Activated CD8-positive, alpha-beta memory T cell treated with anti-CD3 and anti-CD28 coated beads for 24 hours (primary cell): ENCODE results near the gene TXNDC5.

Experiments used
- DNase-seq: peaks from one replicate; pipeline ENCODE4 v3.0.0-alpha.2; 2020

Gene TXNDC5

GRCh38 chr6:7848229-7848628 lies 62.4 kb downstream of the TXNDC5 start:
- no peak for DNase-seq

GRCh38 chr6:7846966-7847818 lies 63.4 kb downstream of the TXNDC5 start:
- no peak for DNase-seq

GRCh38 chr6:7841781-7842468 lies 68.7 kb downstream of the TXNDC5 start:
- no peak for DNase-seq

GRCh38 chr6:7836371-7837026 lies 74.1 kb downstream of the TXNDC5 start:
- no peak for DNase-seq

GRCh38 chr6:7833751-7834070 lies 76.9 kb downstream of the TXNDC5 start:
- no peak for DNase-seq

- no peak for DNase-seq
Measured at GRCh38 chr6:7832904-7833750, 77.5 kb downstream of the TXNDC5 start.
